Endothelial cell of umbilical vein (primary cell): ENCODE results near the gene NELFB. TPM values are rescaled to one million over a fixed set of nuclear protein-coding genes. Genes with fewer than 3 reads are reported as not detected.

Experiments used
- BruUV-seq: library from RNA; stranded (reverse); fragments of 400-500 nt; replicated peaks from 2 replicates; lab custom pipeline; 2021; lab: Mats Ljungman, UMichigan
- CTCF ChIA-PET: fragments of 300-600, 350-600 bp; sonication (Branson Sonifier 250); formaldehyde crosslinking; loops from one replicate; lab custom pipeline; 2021; ENCODE audit warnings: antibody characterized with exemption, inconsistent platforms; lab: Charles Lee
- POLR2A ChIA-PET: fragments of 300-600, 350-600 bp; sonication (Branson Sonifier 250); formaldehyde crosslinking; loops from one replicate; lab custom pipeline; 2021; ENCODE audit warnings: antibody characterized with exemption, inconsistent platforms; lab: Charles Lee
- DNase-seq: peaks from one replicate; pipeline ENCODE4 v3.0.0-alpha.2; 2011; ENCODE audit warnings: low read depth, low spot score
- FAIRE-seq: peaks from 2 replicates; lab custom pipeline; 2011; peaks lifted over from hg19 to GRCh38; lab: Jason Lieb, UNC
- H2AFZ ChIP-seq: 2 replicates; pipeline ENCODE4 v1.6.0; 2012; ENCODE audit warnings: low read depth, low read length, control low read depth, inconsistent platforms
- H3K27ac ChIP-seq: 2 replicates; pipeline ENCODE4 v1.5.1; 2011; ENCODE audit warnings: low read depth, mild to moderate bottlenecking, control low read depth, low read length, moderate library complexity; ENCODE audit not compliant: insufficient read depth
- H3K27me3 ChIP-seq, 2 experiments: 2 replicates each; pipeline versions ENCODE4 v1.6.0 to v1.6.1; 2011; ENCODE audit warnings: low read length in 2 of 2, mixed read lengths in 1 of 2; ENCODE audit not compliant: control insufficient read depth in 2 of 2, insufficient read depth in 2 of 2
- H3K36me3 ChIP-seq, 2 experiments: 2 replicates in 1 of 2; 3 replicates in 1 of 2; pipeline ENCODE4 v1.5.1; 2011; ENCODE audit warnings: low read length in 2 of 2, mild to moderate bottlenecking in 1 of 2, moderate library complexity in 1 of 2; ENCODE audit not compliant: control insufficient read depth in 2 of 2, insufficient read depth in 2 of 2; ENCODE audit errors: extremely low read depth in 1 of 2
- H3K4me1 ChIP-seq: 3 replicates; pipeline ENCODE4 v1.5.1; 2011; ENCODE audit warnings: mild to moderate bottlenecking, low read length; ENCODE audit not compliant: control insufficient read depth, insufficient read depth; ENCODE audit errors: extremely low read depth
- H3K4me2 ChIP-seq: 2 replicates; pipeline ENCODE4 v1.6.1; 2011; ENCODE audit warnings: low read length, control low read depth, mixed read lengths; ENCODE audit not compliant: insufficient read depth
- H3K4me3 ChIP-seq, 3 experiments: fragments of 200-600 bp in 1 of 3; sonication (generic), shearing (Covaris generic) in 1 of 3; replicated peaks in 1 of 3; 2 replicates each; pipeline ENCODE4 v1.5.1; 2011 to 2016; ENCODE audit warnings: control low read depth in 3 of 3, low read length in 3 of 3, mild to moderate bottlenecking in 2 of 3, inconsistent platforms in 1 of 3, low read depth in 1 of 3, moderate library complexity in 1 of 3; ENCODE audit not compliant: insufficient read depth in 1 of 3
- H3K79me2 ChIP-seq: 2 replicates; pipeline ENCODE4 v1.6.0; 2012; ENCODE audit warnings: low read length, inconsistent platforms; ENCODE audit not compliant: control insufficient read depth, insufficient read depth
- H3K9ac ChIP-seq: replicated peaks from 2 replicates; pipeline ENCODE3; 2011; ENCODE audit warnings: low read length, control low read depth; ENCODE audit not compliant: insufficient read depth; ENCODE audit errors: extremely low read depth
- H3K9me1 ChIP-seq: replicated peaks from 3 replicates; pipeline ENCODE4 v1.6.0; 2011; ENCODE audit warnings: mild to moderate bottlenecking, low read length; ENCODE audit not compliant: control insufficient read depth, insufficient read depth; ENCODE audit errors: extremely low read depth
- H3K9me3 ChIP-seq: replicated peaks from 2 replicates; pipeline ENCODE4 v1.5.1; 2012; ENCODE audit warnings: low read length, inconsistent platforms; ENCODE audit not compliant: control insufficient read depth, insufficient read depth
- H4K20me1 ChIP-seq: replicated peaks from 2 replicates; pipeline ENCODE3; 2011; ENCODE audit warnings: mild to moderate bottlenecking, low read length; ENCODE audit not compliant: control insufficient read depth, insufficient read depth; ENCODE audit errors: extremely low read depth
- CTCF ChIP-seq, 2 donors: IDR thresholded peaks; 1 replicate in 1 of 2; 2 replicates in 1 of 2; pipeline ENCODE4 v1.5.1; 2011; ENCODE audit warnings: low read length in 2 of 2, mild to moderate bottlenecking in 2 of 2, moderate library complexity in 2 of 2, control low read depth in 1 of 2, inconsistent platforms in 1 of 2, low read depth in 1 of 2; ENCODE audit not compliant: insufficient read depth in 1 of 2; ENCODE audit errors: extremely low read depth in 1 of 2
- FOS ChIP-seq: IDR thresholded peaks from 2 replicates; pipeline ENCODE4 v1.6.1; 2011; ENCODE audit warnings: mild to moderate bottlenecking, low read length, moderate library complexity, borderline replicate concordance; ENCODE audit not compliant: insufficient read depth
- POLR2A ChIP-seq: IDR thresholded peaks from 2 replicates; pipeline ENCODE4 v1.6.1; 2012; ENCODE audit warnings: low read depth, mild to moderate bottlenecking, control low read depth, low read length
- POLR2AphosphoS5 ChIP-seq: IDR thresholded peaks from 2 replicates; pipeline ENCODE4 v1.6.1; 2012; ENCODE audit warnings: low read depth, mild to moderate bottlenecking, control low read depth, low read length, moderate library complexity; ENCODE audit not compliant: insufficient read depth
- dilution Hi-C: fragments of 300-500 bp; cut with MboI; formaldehyde crosslinking; loops from one replicate; pipeline ENCODE4 v1.15.0; 2019; ENCODE audit warnings: low sequenced_read_pairs; ENCODE audit not compliant: extremely low pct_ligation_motif_present
- intact Hi-C: fragments of 100-400 bp; cut with micrococcal nuclease; formaldehyde crosslinking; loops from one replicate; pipeline ENCODE4 v1.10.0; 2022
- polyA plus RNA-seq, 4 experiments: library from polyadenylated mRNA; depleted of rRNA in 3 of 4; stranded (reverse) in 3 of 4; unstranded in 1 of 4; fragments of >200 nt; gene quantifications; 2 replicates each; pipeline versions ENCODE4 v1.2.1 to v1.2.3, GENCODE V29; 2011 to 2012; ENCODE audit warnings: missing spikeins in 1 of 4
- total RNA-seq: library from RNA; stranded (reverse); gene quantifications from 2 replicates; pipeline ENCODE4 v1.2.3, GENCODE V29; 2021

The NELFB gene
- total and polyA plus RNA-seq, 2 donors (not counting 3 experiments of a cell fraction or from before 2014, with no cell fraction given) = 62.3 to 76.1 TPM

- no peaks in the 10 kb centered on the region for H3K9me3 ChIP-seq
- dilution Hi-C loops = no loop called here
- no peaks in the 10 kb centered on the region for H3K27me3 ChIP-seq
- peaks cover 12% of the 10 kb centered on the region for H3K4me1 ChIP-seq
- H3K9me1 ChIP-seq = no peaks in the 10 kb centered on the region
- H3K4me3 ChIP-seq = no peak within 1 kb of the TSS
- H3K36me3 ChIP-seq = no peaks in the 10 kb centered on the region
- no peak within 1 kb of the TSS for H3K9ac ChIP-seq
- intact Hi-C loops = loop anchor here (1.0 to 2.0 kb wide), 3 partner anchors 50 to 181 kb away; partner anchors contain the start of gene NPDC1
- H4K20me1 ChIP-seq = no peaks in the 10 kb centered on the region
- TF ChIP-seq POLR2A (no peak), CTCF (IDR thresholded peaks at IDR 0.05; ENCODE audit: extremely low read depth in 1 of 2, insufficient read depth in 1 of 2, low read depth in 1 of 2, low read length in 2 of 2) (peak; percentile 86 to 95), FOS (no peak), POLR2AphosphoS5 (no peak)
- BruUV-seq = no TSS peak
- no peaks in the 10 kb centered on the region for H3K79me2 ChIP-seq
- FAIRE-seq = peak; percentile 90
- peak; percentile 68 for DNase-seq
- ChIA-PET POLR2A (interaction anchor here (0.6 kb wide), 2 partner anchors 14 to 24 kb away, joined by 4 to 5 read pairs; partner anchors contain the start of gene TUBB4B), CTCF (interaction anchor here (0.6 to 6.3 kb wide), 31 partner anchors 10 to 380 kb away, joined by 3 to 63 read pairs (median 5); partner anchors contain the start of genes ANAPC2, DPP7, NPDC1 and SSNA1)
- H3K4me2 ChIP-seq = no peak within 1 kb of the TSS
- no peak within 1 kb of the TSS for H2AFZ ChIP-seq
- no peak within 1 kb of the TSS for H3K27ac ChIP-seq
These were observed 27.9 kb upstream of the NELFB start, which contains the start of gene RNF224 for GRCh38 chr9:137227054-137227852. Gene RNF224, plus strand, starts transcription at chr9:137227502. Its CDS starts 834 bp downstream, at chr9:137228336.
